ENCODE data around the gene ZC3H14. TPM values are rescaled to one million over a fixed set of nuclear protein-coding genes. Genes with fewer than 3 reads are reported as not detected.

Gene ZC3H14, protein sequence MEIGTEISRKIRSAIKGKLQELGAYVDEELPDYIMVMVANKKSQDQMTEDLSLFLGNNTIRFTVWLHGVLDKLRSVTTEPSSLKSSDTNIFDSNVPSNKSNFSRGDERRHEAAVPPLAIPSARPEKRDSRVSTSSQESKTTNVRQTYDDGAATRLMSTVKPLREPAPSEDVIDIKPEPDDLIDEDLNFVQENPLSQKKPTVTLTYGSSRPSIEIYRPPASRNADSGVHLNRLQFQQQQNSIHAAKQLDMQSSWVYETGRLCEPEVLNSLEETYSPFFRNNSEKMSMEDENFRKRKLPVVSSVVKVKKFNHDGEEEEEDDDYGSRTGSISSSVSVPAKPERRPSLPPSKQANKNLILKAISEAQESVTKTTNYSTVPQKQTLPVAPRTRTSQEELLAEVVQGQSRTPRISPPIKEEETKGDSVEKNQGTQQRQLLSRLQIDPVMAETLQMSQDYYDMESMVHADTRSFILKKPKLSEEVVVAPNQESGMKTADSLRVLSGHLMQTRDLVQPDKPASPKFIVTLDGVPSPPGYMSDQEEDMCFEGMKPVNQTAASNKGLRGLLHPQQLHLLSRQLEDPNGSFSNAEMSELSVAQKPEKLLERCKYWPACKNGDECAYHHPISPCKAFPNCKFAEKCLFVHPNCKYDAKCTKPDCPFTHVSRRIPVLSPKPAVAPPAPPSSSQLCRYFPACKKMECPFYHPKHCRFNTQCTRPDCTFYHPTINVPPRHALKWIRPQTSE
- 62.2 and 86.3 TPM in 2 replicates for total RNA-seq

DNA sequence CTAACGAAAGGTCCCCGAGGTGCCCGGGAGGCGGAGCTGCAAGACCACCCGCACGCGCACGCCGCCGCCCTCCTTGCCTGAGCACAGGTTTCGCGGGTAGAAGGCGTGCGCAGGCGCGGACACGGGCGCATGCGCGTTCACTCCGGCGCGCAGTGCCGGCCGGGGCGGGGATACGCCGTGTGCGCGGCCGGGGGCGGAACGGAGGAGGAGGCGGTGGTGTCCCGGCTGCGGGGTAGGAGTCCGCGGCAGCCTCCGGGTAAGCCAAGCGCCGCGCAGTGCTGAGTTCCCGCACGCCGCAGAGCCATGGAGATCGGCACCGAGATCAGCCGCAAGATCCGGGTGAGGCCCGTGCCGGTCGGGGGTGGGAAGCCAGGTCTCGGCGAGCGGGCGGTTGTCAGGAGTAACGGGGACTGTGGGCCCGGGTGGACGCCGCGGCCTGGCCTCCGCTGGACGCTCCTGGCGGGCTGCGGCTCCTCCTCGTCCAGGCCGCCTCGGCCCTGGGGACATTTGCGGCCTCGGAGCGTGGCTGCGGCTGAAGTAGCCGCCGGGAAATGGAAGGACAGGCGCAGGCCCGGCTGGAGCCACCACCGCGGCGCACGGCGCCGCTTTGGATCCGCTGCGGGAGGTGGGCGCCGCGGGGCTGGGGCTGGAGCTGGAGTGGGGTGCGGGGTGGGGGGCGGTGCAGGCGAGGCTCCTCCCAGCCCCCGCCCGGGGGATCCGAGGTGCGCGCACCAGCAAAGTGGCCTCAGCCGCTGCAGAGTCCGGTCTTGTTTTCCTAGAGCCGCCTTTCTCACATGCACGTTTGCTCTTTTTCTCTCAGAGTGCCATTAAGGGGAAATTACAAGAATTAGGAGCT, at the start of gene ZC3H14:
TSS of gene ZC3H14 (plus strand) at position 207 of the 856 bp plus-strand sequence. CDS start at position 304, 97 bp downstream.

DNA sequence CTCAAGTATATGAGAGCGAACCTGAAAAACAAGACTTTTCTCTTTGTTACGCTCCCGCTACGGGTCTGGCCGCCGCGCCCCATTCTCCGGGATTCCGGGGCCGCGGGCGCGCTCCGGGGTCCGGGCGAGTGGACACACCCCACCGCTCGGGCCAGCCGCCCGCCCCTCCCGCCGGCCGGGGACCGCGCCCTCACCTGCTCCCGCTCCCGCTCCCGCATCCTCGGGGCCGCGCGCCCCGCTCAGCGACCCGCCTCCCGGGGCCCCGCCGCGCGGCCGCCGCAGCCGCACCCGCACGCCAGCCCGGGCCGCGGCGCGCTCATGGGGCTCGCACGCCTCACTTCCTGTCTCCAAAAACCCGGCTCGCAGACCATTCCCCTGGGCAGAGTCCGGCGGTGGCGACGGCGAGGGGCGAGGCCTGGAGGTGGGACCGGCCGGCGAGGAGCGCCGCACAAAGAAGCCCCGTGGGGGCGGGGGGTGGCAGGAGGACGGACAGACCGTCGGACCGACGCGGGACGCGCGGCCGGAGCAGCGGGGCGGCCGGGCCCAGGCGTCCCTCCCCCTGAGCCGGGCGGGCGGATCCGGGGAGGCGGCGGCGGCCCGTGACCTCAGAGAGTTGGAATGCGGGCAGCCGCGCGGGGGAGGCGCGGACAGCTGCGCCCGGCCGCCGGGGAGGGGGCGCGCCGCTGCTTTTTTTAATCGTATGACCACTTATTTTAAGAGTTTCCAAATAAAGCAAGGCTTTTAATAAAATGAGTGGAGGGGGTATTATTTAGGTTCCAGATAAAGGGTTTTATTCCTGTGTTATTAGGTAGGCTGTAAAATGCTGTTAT, 8.2 kb upstream of the ZC3H14 start, which contains the start of gene PTPN21:
TSS of gene PTPN21 (minus strand) at position 551 of the 830 bp plus-strand sequence. CDS start 4,590 bp downstream, outside the sequence.

Other genes with a start within 250 kb of the ZC3H14 start
- gene KCNK10, start 239.8 kb upstream of the ZC3H14 start, total RNA-seq = not detected in 2 replicates
- gene SPATA7, start 177.4 kb upstream of the ZC3H14 start, total RNA-seq = 13.7 and 16.5 TPM in 2 replicates
- gene PTPN21, start 8.0 kb upstream of the ZC3H14 start, total RNA-seq = 9.0 and 11.0 TPM in 2 replicates
- 0.11 and 0.50 TPM in 2 replicates for gene EML5, start 229.9 kb downstream of the ZC3H14 start, total RNA-seq